Measurements from ENCODE around the gene MXRA8. TPM values are rescaled to one million over a fixed set of nuclear protein-coding genes. Genes with fewer than 3 reads are reported as not detected.
A peak's percentile ranks its signal among the peaks of the same experiment; 100 is the strongest.
"Not testable (repeated sequence)": the region's sequence is repeated elsewhere in the genome, so short reads cannot be mapped to it uniquely, and the experiment has no call there.

MXRA8 gene, protein sequence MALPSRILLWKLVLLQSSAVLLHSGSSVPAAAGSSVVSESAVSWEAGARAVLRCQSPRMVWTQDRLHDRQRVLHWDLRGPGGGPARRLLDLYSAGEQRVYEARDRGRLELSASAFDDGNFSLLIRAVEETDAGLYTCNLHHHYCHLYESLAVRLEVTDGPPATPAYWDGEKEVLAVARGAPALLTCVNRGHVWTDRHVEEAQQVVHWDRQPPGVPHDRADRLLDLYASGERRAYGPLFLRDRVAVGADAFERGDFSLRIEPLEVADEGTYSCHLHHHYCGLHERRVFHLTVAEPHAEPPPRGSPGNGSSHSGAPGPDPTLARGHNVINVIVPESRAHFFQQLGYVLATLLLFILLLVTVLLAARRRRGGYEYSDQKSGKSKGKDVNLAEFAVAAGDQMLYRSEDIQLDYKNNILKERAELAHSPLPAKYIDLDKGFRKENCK
- 41.9 TPM for total RNA-seq

DNA sequence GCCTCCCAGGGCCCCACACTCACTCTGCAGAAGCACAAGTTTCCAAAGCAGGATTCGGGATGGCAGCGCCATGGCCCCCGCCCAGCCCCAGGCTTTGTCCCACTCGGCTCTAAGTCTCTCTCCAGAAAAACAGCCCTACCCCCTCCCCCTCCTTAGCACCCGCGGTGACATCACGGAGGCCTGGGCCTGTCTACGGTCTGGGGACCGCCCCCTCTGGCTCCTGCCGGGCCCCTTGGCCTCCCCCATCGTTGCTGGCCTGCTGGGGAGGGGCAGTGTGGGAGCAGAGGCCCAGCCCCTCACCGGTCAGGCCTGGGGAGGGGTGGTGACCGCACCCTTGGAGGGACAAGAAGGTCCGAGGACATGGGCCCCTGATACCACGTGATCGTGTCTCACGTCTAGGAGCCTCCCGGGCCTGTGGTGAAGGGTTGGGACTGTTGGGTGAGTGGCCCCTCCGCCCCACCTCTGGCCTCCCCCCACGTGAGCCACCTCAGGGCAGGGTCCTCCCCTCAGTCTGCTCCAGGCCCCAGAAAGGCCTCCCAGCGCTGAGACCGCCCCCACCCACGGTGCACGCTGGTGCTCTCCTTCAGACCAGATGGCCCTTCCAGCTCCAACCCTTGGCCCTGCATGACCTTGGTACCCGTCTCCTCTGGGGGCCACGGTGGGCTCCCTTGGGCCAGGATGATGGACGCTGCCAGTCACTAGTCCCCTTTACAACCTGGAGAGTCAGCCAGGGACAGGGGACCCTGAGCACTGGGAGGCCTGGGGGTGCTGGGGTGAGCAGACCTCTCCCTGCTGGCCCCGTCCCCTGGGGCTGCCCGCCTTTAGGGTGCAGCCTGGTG, at the start of gene MXRA8:
MXRA8 (minus strand) TSS at position 123 of the 839 bp plus-strand sequence; CDS start at position 72, 51 bp downstream.
- peak; percentile 77 for DNase-seq (ENCODE audit: low spot score)

DNA sequence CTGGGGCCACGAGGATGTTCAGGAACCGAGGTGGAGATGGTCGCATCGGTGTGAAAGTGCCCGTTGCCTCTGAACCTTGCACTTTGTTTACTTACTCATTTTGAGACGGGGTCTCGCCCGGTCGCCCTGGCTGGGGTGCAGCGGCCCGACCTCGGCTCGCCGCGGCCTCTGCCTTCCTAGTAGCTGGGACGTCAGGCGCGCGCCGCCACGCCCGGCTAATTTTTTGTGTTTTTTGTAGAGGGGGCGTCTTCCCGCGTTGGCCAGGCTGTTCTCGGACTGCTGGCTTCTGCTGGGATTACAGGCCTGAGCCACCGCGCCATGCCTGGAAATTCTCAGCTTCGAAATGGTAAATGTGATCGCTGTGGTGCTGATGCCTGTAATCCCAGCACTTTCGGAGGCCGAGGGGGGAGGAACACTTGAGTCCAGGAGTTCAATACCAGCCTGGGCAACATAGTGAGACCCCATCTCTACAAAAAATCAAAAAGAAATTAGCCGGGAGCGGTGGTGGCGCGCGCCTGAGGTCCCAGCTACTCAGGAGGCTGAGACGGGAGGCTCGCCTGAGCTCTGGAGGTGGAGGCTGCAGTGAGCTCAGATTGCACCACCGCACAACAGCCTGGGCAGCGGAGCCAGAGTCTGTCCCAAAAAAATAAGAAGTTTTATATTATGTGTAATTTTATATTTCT, 49.4 kb upstream of the MXRA8 start:
- DNase-seq (ENCODE audit: low spot score): no peak

DNA sequence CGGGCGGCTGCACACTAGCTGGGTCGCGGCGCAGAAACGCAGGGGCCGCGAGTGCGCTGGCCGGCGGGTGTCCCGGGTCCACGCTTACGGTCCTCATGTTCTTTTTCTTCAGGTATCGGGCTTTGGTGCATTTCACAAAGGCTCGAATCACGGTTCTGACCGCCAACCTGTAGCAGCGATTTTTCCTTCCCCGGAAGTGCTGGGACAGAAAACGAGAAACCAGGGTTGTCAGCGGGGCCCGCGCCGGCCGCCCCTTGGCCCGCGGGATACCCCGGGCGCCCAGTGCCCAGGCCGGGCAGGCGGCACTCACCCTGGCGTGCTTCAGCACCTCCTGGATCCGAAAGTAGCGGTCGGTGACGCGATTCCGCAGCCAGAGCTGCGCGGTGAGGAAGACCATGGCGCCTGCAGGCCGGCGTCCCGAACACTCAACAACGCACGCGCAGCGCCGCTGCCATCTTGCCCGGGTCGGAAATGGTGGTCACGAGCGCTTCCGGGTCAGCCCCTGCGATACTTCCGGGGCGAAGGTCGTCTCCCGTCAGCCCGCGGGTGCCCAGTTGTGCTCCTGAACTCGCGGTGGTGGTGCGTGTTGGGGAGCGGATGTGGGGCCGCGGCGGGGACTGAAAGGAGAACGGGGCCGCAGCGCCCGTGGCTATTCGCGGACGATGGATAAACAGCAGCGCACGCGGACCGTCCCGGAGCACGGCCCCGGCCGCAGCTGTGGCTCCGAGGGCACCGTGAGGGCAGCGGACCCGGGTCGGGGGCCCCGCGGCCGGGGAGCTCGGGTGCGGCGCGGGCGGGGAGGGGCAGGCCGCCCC, 48.7 kb upstream of the MXRA8 start, which contains the start of gene MRPL20:
MRPL20 (minus strand) TSS at position 473 of the 815 bp plus-strand sequence; CDS start at position 397, 76 bp downstream.
- DNase-seq (ENCODE audit: low spot score): peak; percentile 96

DNA sequence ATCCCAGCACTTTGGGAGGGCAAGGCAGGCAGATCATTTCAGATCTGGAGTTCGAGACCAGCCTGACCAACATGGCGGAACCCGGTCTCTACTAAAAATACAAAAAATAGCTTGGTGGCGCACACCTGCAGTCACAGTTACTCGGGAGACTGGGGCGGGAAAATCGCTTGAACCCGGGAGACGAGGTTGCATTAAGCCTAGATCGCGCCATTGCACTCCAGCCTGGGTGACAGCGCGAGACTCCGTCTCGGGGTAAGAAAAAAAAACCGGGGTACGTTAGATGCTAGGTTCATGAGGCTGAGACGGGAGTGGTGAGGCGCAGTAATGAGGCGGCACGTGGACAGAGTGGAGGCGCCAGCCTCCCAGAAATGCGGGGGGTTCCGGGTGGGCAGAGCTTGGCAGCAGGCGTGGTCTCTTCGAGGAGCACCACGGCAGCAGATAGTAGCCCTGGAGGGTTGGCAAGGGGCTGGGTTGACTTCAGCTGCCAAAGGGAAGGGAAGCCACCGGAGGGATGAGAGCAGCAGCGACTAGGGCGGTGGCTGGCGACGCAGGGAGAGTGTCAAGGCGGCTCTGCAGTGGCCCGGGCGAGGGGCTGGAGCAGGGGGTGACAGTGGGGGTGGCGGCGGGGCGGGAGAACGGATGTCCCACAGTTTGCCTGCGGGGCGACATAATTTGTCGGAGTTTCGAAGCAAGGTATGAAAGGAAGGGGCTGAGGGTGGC, 47.9 kb upstream of the MXRA8 start:
- DNase-seq (ENCODE audit: low spot score): no peak

DNA sequence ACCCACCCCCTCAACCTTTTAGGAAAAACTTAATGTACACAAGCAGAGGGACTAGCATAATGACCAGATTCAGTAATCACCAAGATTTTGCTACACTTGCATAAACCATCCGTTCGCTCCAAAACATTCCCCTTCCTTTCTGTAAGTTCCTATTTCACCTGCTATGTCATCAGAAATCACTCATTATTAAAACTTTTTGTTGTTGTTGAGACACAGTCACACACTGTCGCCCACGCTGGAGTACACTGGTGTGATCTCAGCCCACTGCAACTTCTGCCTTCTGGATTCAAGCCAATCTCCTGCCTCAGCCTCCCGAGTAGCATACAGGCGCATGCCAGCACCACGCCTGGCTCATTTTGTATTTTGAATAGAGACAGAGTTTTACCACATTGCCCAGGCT, 45.3 kb upstream of the MXRA8 start:
- DNase-seq (ENCODE audit: low spot score): no peak

DNA sequence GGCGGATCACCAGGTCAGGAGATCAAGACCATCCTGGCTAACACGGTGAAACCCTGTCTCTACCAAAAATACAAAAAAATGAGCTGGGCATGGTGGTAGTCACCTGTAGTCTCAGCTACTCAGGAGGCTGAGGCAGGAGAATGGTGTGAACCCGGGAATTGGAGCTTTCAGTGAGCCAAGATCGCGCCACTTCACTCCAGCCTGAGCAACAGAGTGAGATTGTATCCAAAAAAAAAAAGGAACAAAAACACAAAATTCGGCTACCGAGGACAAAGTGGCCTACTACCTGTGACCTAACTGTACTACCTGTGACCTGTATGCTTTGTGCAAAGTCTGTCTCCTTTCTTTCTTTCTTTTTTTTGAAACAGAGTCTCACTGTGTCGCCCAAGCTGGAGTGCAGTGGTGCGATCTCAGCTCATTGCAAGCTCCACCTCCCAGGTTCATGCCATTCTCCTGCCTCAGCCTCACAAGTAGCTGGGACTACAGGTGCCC, 44.6 kb upstream of the MXRA8 start:
- not testable (repeated sequence) for DNase-seq (ENCODE audit: low spot score)

DNA sequence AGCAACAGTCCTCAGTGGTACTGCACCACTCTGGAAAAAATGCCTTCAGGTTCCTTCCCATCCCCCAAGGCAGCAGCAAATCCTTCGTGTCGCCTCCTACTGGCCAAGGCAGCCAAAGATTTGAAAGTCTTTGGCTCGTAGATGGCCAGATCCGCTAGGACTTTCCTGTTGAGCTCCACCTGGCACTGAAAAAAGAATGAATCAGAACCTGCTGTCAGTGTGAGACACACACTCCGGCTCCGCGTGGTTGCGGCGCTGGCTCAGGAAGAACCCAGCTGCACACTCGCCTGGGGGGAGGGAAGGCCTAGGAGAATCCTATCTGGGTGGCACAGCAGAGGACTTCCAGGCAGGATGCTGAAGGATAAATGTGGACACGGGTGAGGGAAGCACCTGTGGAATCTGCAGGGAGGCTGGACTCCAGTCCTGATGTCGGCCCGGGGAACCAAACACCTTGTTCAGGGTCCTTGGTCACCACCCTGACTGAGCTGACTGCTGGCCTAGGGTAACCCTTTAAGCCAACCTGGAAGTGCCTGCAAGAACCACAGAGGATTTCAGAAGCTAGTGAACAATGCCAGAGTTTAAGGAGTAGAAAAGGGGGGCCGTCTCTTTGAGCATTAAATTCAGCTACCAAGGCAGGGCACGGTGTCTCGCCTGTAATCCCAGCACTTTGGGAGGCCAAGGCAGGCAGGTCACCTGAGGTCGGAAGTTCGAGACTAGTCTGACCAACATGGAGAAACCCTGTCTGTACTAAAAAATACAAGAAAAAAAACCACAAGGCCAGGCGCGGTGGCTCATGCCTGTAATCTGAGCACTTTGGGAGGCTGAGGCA, 43.9 kb upstream of the MXRA8 start:
- no peak for DNase-seq (ENCODE audit: low spot score)

DNA sequence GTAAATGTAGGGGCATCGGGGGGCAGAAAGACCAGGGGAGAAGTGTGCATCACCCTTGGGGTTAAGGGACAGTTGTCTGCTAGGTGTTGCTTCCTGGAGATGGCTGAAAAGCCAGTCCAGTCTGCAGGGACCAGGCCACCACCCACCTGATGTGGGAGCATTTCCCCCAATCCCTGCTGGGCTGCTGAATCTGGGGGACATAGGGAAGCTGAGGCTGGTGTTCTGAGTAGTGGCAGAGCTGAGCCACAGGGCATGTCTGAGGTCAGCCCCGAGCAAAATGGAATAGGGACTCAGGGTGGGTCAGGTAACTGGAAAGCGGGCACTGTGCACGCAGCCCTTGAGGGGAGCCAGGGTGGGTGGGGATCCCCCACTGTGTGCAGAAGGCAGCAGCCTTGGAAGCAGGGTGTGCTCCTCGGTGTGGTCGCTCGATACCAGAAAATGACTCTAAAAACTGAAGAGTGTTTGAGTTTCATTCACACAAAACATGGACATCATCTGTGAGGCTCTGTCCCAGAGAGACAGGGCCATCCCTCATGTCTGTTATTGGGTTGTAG, 43.2 kb upstream of the MXRA8 start:
- DNase-seq (ENCODE audit: low spot score): no peak

DNA sequence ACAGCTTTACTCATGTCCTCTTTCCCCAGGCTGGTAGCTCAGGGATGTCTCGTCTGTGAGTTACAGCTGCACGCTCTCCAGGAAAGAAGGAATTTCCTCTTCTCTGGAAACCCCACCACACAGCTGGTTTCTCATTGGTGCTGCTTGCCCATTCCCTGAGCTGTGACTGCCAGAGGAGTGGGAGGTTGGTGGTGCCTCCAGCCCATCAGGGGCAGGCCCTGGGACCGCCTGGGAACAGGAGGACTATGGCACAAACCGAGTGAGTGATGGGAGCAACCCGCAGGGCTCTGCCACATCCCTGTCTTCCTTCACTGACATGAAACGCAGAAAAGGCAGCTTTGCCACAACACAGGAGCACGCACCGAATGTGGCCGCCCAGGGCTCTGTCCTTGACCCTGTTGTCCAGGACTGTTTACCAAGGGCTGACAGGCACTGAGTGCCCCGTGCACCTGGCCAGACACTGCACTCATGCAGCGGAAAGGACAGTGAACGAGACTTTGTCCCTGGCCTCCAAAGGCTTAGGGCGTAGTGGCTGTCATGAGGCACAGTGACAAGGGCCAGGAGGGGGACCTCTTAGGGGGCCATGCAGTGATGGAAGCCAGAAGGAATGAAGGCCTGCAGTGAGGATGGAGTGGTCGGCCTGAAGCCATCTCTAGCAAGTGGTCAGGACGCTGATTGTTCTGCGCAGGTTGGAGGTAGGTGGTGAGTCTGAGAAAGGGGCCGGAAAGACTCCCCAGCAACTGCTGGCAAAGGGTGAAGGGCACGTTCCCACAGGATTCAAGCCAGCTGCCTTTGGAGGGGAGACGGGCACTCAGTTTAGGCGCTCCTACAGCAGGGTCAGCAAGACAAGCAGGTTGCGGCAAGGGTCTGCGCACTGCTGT, 42.5 kb upstream of the MXRA8 start:
- DNase-seq (ENCODE audit: low spot score): no peak

DNA sequence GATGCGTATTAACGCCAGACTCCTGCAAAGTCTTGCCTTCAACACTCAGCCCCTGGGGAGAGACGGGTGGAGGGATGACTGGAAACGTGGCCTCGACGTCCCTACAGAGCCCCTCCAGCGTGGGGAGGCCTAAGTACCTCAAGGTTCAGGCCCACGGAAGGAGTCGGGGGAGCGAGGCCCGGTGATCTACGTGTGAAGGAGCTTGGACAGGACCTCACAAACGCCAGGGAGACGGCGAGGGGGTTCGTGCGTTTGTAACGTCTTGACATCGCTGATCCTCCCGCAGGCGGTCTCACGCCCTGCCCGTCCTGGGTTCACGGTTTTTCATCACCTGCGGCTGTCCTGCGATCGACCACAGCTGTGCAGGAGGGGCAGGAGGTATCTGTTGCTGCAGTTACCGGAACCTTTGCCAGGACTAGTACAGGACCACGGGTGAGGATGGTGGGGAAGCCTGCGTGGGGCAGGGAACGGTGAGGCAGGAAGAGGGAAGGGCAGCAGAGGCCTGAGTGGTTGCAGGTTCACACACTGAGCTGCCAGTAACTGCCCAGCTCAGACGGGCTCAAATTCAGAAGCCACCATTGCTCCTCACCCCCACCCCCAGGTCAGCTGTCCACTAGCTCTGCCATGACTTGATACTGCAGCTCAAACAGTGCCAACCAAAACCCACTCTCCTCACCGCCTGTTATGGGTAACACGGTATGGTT, 41.7 kb upstream of the MXRA8 start:
- DNase-seq (ENCODE audit: low spot score): no peak

DNA sequence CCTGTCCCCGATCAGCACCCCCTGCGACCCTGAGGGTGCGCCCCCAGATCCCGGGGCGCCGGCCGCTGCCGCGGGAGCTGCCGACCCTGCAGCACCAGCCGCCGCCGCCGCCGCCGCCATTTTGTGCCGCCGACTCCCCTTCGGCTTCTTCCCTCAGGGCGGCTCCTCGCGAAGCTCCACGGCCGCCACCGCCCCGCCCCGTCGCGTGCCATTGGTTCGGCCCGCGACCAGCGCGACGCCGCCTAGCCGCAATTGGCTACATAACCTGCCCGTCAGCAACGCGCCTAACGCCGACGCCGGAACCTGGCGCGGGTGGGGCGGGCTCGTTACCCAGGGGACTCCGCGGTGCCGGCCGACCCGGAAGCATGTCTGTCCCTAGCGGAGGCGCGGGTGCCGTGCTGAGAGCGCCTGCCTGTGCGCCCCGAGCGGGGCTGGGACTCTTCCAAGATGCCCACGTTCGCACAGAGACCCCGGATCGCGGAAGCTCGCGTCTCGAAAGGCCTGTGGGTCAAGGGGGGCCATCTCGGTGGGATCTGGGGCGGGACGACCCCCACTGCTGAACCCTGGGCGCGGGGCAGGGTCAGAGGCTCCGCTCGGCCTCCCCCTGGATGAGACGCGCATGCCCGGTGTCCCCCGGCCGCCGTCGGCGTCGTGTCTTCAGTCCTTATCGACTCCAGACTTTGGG, 41.0 kb upstream of the MXRA8 start, which contains the start of gene CCNL2:
CCNL2 (minus strand) TSS at position 149 of the 685 bp plus-strand sequence; CDS start at position 120, 29 bp downstream.
- DNase-seq (ENCODE audit: low spot score): peak; percentile 99

DNA sequence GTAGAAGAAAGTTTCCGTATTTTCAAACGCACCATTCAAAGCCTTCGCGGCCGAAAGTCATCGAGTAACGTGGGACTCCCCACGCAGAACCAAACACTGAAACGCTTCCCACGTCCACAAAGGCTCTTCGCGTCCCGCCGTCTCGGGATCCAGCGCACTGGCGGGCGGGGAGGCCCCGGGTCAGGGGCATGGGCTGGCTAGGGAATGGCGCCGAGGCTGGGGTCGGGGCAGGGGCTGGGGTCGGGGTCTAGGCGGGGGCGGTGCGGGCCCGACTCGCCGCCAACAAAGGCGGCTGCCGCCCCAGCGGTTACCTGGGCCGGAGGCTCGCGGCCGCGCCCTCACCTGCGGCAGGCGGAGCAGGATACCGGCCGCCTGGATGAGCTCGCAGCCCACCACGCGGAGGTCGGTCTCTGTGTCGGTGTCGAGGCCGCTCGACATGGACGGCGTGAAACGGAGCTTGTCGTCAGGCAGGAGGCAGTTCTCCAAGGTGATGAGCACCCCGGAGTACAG, 40.4 kb upstream of the MXRA8 start:
- DNase-seq (ENCODE audit: low spot score): no peak

DNA sequence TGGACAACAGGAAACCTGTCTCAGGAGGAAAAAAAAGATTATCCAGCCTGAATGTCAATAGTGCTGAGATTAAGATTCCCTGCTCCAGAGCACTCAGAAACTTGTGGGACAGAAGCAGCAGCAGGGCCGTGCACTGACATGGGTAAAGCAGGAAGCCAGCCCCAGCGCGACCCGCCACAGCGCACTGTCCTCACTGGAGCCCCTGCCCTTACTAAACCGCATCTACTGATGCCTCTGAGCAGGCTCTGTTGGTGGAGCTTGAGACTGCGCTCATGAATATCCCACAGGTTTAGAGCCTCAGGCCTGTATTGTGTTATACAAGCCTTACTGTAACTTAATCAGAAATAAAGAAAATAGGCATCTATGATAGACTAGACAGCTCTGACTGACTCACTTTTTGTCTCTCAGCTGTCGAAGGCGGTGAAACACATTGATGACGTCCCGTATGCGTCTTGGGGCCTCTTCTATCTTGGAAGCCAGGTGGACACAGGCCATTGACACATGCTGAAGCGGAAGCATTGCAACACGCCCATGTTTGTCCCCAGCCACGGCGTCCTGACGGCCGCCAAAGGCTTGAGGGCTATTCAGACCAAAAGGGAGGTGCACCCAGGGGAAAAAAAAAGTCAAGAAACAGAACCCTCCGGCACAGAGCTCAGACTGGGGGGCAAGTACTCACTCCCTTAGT, 39.6 kb upstream of the MXRA8 start:
- DNase-seq (ENCODE audit: low spot score): no peak

DNA sequence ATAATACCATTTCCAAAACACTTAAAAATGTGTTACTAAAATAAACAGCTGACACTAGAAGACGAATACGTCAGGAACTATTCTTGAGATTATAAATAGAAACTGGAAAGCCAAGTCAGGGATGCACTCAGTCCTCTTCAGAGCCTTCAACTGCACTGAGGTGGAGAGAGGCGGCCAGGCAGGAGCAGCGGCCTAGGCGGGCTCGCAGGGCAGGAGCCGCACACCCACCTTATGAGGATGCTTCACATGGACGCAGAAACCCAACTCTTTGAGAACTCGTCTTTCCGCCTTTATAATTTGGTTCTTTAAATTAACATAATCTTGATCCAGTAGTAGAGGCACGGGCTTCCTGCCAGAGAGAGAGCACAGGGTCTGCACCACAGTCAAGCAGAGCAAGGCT, 36.8 kb upstream of the MXRA8 start:
- no peak for DNase-seq (ENCODE audit: low spot score)

DNA sequence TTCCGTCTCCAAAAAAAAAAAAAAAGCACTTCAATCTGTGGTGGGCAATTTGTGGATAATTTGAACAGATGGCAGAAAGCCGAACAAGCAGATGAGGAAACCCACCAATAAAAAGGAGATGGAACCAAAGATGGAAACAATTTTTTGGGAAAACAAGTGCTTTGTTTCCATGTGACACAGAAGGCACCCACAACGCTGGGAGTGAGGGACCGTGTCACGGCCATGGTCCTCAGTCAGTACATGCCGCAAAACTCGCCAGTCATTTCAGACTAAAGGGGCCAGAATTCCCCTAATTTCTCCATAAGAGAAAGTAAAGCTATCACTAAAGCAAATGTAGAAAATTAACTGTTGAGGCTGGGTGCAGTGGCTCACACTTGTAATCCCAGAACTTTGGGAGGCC, 35.8 kb upstream of the MXRA8 start:
- no peak for DNase-seq (ENCODE audit: low spot score)

DNA sequence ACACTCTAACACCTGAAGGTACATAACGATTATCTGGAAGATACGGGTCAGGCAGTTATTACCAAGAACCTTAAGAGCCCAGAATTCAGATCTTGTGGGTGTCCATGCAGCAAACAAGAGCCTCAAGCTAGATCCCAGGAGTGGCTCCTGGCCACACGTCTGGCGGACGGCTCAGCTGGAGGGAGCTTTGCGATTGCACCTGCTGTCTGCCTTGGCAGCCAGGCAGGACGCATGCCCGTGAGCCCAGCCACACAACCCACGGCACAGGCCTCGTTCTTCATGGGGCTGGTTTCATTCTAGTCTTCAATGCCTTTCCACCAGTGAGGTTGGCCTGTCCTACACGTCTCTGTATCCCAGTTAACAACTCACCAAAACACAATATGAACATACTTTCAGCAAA, 35.1 kb upstream of the MXRA8 start:
- DNase-seq (ENCODE audit: low spot score): no peak

Measured in ureter (tissue), 1 donor.